DMS53 (cell line): ENCODE measurements around the gene CCDC149.

Experiments
- DNase-seq: peaks from one replicate; lab custom pipeline; 2025; lab: John Stamatoyannopoulos, UW

Gene CCDC149

DNA sequence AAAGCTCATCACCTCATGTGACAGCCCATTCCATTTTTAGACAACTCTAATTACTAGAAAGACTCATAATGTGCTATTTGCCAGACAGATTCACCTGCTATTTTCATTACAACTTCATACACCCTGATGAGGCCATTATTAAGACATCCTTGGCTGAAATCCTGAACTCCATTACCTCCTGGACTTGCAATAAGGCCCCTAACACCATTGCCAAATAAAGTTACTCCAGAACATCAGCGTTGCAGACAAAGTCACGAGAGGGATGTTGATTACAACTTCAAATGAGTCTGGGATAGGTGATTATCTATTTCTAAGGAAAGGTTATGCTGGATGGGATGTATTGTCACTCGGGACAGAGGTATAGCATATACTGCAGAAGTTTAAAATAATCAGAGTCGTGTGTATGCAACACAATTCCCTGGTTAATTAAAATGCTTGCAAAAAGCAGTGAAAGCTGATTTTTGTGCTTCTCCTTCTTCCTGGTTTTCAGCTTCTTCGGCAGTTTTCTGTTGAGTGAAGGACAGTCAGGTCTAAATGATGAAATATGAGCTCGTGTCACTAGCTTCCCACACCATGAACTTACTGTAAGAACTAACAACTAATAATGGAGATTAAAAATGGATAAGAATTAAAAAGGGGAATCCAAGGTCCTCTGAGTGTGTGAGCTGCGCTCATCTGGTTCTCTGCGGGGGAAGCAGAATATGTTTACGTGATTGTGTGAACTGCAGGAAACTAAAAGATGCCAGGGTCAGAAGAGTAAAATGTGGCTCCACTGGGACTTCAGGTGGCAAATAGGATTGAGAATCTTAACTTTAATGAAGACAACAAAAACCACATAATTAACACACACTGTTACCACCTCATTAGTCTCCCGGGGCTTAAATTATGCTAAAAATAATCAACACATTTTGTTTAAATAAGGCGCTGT, 135.0 kb downstream of the CCDC149 start:
- no peak for DNase-seq

GRCh38 chr4:24775750-24776149, 137.1 kb downstream of the CCDC149 start:
- DNase-seq, result no peak

- DNase-seq, result no peak
These were observed 137.7 kb downstream of the CCDC149 start for GRCh38 chr4:24775032-24775605.

DNA sequence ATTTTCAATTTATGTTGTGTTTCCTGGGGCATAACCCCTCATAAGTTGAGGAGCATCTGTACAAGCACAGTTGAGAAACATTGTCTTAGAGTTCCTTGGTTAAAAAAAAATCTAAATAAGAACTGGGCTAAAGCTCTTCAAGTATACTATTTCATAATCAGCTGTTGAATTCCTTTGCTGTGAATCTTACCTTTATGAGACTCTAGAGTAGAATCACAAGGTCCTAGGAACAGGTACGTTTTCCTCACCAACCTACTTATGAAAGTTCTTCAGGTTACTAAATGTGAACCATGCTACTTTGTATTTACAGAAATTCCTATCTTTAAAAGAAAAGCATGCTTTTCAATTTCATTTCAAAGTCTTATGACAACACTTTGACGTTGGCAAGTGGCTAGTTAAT, 138.4 kb downstream of the CCDC149 start:
- no peak for DNase-seq

GRCh38 chr4:24772952-24773351, 139.9 kb downstream of the CCDC149 start:
- DNase-seq, result no peak

DNA sequence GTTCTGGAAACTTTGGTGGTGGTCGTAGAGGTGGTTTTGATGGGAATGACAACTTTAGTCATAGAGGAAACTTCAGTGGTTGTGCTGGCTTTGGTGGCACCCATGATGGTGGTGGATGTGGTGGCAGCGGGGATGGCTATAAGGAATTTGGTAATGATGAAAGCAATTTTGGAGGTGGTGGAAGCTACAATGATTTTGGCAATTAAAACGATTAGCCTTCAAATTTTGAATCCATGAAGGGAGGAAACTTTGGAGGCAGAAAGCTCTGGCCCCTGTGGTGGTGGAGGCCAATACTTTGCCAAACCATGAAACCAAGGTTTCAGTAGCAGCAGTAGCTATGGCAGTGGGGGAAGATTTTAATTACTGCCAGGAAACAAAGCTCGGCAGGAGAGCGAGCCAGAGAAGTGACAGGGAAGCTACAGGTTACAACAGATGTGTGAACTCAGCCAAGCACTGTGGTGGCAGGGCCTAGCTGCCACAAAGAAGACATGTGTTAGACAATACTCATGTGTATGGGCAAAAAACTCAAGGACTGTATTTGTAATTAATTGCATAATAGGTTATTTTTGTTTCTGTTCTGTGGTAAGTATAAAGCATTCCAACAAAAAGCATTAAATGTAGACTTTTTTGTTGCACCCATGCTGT, 140.7 kb downstream of the CCDC149 start:
- no peak for DNase-seq

- no peak for DNase-seq
These were observed 141.6 kb downstream of the CCDC149 start for GRCh38 chr4:24771241-24771640.

GRCh38 chr4:24770667-24771066, 142.2 kb downstream of the CCDC149 start:
- DNase-seq, result no peak

GRCh38 chr4:24770032-24770584, 142.7 kb downstream of the CCDC149 start:
- DNase-seq, result peak; percentile 44

- DNase-seq, result no peak
These were observed 143.3 kb downstream of the CCDC149 start for GRCh38 chr4:24769571-24769970.

GRCh38 chr4:24768604-24769003, 144.2 kb downstream of the CCDC149 start:
- no peak for DNase-seq

- peak; percentile 78 for DNase-seq
These were observed 144.8 kb downstream of the CCDC149 start for GRCh38 chr4:24768006-24768405.

DNA sequence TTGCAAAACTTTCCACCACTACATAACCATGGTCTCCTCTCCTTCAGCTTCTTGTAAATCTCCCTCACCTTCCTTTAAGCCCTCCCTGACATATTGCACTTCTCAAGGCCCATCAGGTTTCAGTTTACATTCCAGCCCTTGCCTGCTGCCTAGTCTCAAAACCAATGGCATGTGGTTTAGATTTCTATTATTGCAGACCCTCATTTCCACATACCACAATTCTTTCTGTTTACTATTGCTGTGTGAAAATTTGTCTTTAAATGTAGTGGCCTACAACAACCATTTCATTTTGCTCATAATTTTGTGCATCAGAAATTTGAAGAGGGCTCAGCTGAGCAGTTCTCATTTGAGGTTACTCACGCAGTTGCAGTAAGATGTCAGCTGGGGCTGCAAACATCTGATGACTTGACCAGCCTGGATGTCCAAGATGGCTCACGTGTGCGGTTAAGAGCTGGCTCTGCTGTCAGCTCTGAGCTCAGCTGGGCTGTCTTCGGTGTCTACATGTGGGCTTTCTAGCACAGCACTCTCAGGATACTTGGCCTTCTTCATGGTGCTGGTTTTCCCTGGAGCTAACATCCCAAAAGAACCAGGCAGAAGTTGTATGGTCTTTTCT, 147.4 kb downstream of the CCDC149 start:
- no peak for DNase-seq

DNA sequence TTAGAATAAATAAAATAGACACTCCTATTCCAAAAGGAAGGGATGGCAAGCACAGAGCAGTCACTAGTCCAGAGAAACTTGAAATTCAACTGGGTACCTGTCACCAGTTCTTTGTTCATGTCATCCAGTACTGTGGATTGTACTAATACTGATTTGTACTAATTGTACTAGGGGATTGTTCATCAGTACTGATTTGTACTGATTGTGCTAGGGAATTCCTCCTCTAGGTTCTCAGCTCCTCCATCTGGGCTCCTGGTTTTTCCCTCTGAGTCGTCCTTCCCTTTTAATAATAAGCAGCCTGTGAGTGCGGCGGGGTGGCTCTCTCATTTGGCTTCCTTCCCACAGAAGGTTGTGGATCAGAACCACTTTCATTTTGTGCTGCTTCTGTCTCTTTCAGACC, 148.5 kb downstream of the CCDC149 start:
- no peak for DNase-seq

GRCh38 chr4:24763631-24764297, 149.1 kb downstream of the CCDC149 start:
- DNase-seq, result peak; percentile 14
